Thyroid gland (tissue), 4 donors: ENCODE measurements around the gene CXCL11. TPM values are rescaled to one million over a fixed set of nuclear protein-coding genes. Genes with fewer than 3 reads are reported as not detected.
"Not testable (repeated sequence)": the region's sequence is repeated elsewhere in the genome, so short reads cannot be mapped to it uniquely, and the experiment has no call there.

Experiments used
- DNase-seq, 2 donors: peaks; one replicate each; pipeline ENCODE4 v3.0.0-alpha.2; 2019
- H3K27ac ChIP-seq, 3 donors: fragments of 200-600 bp; sonication (generic); 1 replicate in 2 of 3; 2 replicates in 1 of 3; pipeline ENCODE4 v1.5.1; 2016 to 2019; ENCODE audit warnings: mild to moderate bottlenecking in 1 of 3, moderate library complexity in 1 of 3
- H3K27me3 ChIP-seq: fragments of 200-600 bp; sonication (generic); one replicate; pipeline ENCODE4 v1.5.1; 2019
- H3K36me3 ChIP-seq, 2 donors: fragments of 200-600 bp; sonication (generic); one replicate each; pipeline ENCODE4 v1.5.1; 2016 to 2019
- H3K4me1 ChIP-seq, 2 donors: fragments of 200-600 bp; sonication (generic); one replicate each; pipeline ENCODE4 v1.5.1; 2017 to 2019
- H3K4me3 ChIP-seq, 3 donors: fragments of 200-600 bp; sonication (generic); replicated peaks in 1 of 3; 1 replicate in 2 of 3; 2 replicates in 1 of 3; pipeline ENCODE4 v1.5.1; 2016; ENCODE audit warnings: mild to moderate bottlenecking in 1 of 3
- H3K9me3 ChIP-seq: fragments of 200-600 bp; sonication (generic); one replicate; pipeline ENCODE4 v1.5.1; 2017
- CTCF ChIP-seq, 6 experiments: fragments of 200-600 bp in 3 of 6; fragments of 450-650 bp in 3 of 6; sonication (generic) in 3 of 6; IDR thresholded peaks; one replicate each; pipeline ENCODE4 v1.5.1; 2016 to 2019; ENCODE audit warnings: antibody characterized with exemption in 6 of 6, mild to moderate bottlenecking in 2 of 6, inconsistent platforms in 1 of 6, moderate library complexity in 1 of 6
- POLR2A ChIP-seq, 2 donors: fragments of 450-650 bp; IDR thresholded peaks; one replicate each; pipeline ENCODE4 v1.6.1; 2017; ENCODE audit warnings: antibody characterized with exemption in 2 of 2, mild to moderate bottlenecking in 2 of 2, moderate library complexity in 1 of 2
- WGBS, 2 donors: methylation state at CpG; one replicate each; pipeline ENCODE4 v1.1.5; 2017; 5-methylcytosine and 5-hydroxymethylcytosine counted together
- intact Hi-C: fragments of 100-400 bp; cut with DNase I; formaldehyde crosslinking; loops from one replicate; pipeline ENCODE4 v1.15.1; 2023
- total RNA-seq, 4 donors: library from RNA; depleted of rRNA; stranded (reverse); fragments of >200 nt; gene quantifications; one replicate each; pipeline ENCODE4 v1.2.3, GENCODE V29; 2016

Gene CXCL11
- total RNA-seq, 4 donors from 2014 or later = 1.3 TPM; not detected in 3

GRCh38 chr4:76001700-76002099 is 34.2 kb downstream of the CXCL11 start:
- H3K27me3 ChIP-seq = no peaks in the 10 kb centered on the region
- no peaks in the 10 kb centered on the region for H3K4me1 ChIP-seq
- intact Hi-C loops = no loop called here
- DNase-seq = no peak
- H3K36me3 ChIP-seq = no peaks in the 10 kb centered on the region
- TF ChIP-seq POLR2A (IDR thresholded peaks at IDR 0.05) = no peak
- TF ChIP-seq CTCF (IDR thresholded peaks at IDR 0.05) = no peak
- no peak overlapping the region for H3K27ac ChIP-seq
- H3K9me3 ChIP-seq = no peaks in the 10 kb centered on the region
- 88 to 89% methylated on average over 7 of the region's 7 CpGs for WGBS, 2 donors
- H3K4me3 ChIP-seq = no peak overlapping the region

- no peaks in the 10 kb centered on the region for H3K36me3 ChIP-seq
- no peak for DNase-seq
These were observed 35.6 kb downstream of the CXCL11 start for GRCh38 chr4:76000279-76000678.

GRCh38 chr4:75998525-75999147 is 37.2 kb downstream of the CXCL11 start:
- not testable (repeated sequence) for H3K4me3 ChIP-seq, H3K9me3 ChIP-seq, H3K27me3 ChIP-seq, DNase-seq, H3K27ac ChIP-seq, H3K36me3 ChIP-seq, H3K4me1 ChIP-seq
- intact Hi-C loops = loop anchor here (5.0 kb wide), 1 partner anchor 69 kb away; no protein-coding TSS in a partner anchor
- 81 to 82% methylated on average over 2 of the region's 2 CpGs for WGBS, 2 donors

More at GRCh38 chr4:76000279-76000678, 35.6 kb downstream of the CXCL11 start:
- Histone ChIP-seq H3K27ac (no peak overlapping the region), H3K4me1 (no peaks in the 10 kb centered on the region), H3K4me3 (no peak overlapping the region), H3K9me3 (no peaks in the 10 kb centered on the region), H3K27me3 (no peaks in the 10 kb centered on the region)
- 78 to 83% methylated on average over 1 of the region's 1 CpG for WGBS, 2 donors
- intact Hi-C loops = no loop called here
- no peak for TF ChIP-seq POLR2A (IDR thresholded peaks at IDR 0.05)
- TF ChIP-seq CTCF (IDR thresholded peaks at IDR 0.05) = no peak

- no peaks in the 10 kb centered on the region for H3K27me3 ChIP-seq
- H3K36me3 ChIP-seq = no peaks in the 10 kb centered on the region
- DNase-seq = no peak
- no peaks in the 10 kb centered on the region for H3K4me1 ChIP-seq
- TF ChIP-seq CTCF (IDR thresholded peaks at IDR 0.05) = no peak
- TF ChIP-seq POLR2A (IDR thresholded peaks at IDR 0.05) = no peak
- 92 to 93% methylated on average over 2 of the region's 2 CpGs for WGBS, 2 donors
- no peaks in the 10 kb centered on the region for H3K9me3 ChIP-seq
- H3K27ac ChIP-seq = no peak overlapping the region
- intact Hi-C loops = loop anchor here (5.0 kb wide), 1 partner anchor 69 kb away; no protein-coding TSS in a partner anchor
- no peak overlapping the region for H3K4me3 ChIP-seq
These were observed 37.9 kb downstream of the CXCL11 start for GRCh38 chr4:75997946-75998345.

GRCh38 chr4:75997081-75997480 is 38.8 kb downstream of the CXCL11 start:
- intact Hi-C loops = loop anchor here (5.0 kb wide), 1 partner anchor 70 kb away; no protein-coding TSS in a partner anchor
- H3K9me3 ChIP-seq = no peaks in the 10 kb centered on the region
- 78 to 85% methylated on average over 1 of the region's 1 CpG for WGBS, 2 donors
- no peak for DNase-seq
- no peaks in the 10 kb centered on the region for H3K4me1 ChIP-seq
- H3K27me3 ChIP-seq = no peaks in the 10 kb centered on the region
- TF ChIP-seq CTCF (IDR thresholded peaks at IDR 0.05) (no peak), POLR2A (IDR thresholded peaks at IDR 0.05) (no peak)
- no peak overlapping the region for H3K4me3 ChIP-seq
- no peak overlapping the region for H3K27ac ChIP-seq
- no peaks in the 10 kb centered on the region for H3K36me3 ChIP-seq
